Left hindlimb (tissue), 1 donor: ENCODE results near the gene TSSK2.

Experiments used
- DNase-seq: peaks from one replicate; pipeline ENCODE4 v3.0.0-alpha.2; 2018

TSSK2 gene

DNA sequence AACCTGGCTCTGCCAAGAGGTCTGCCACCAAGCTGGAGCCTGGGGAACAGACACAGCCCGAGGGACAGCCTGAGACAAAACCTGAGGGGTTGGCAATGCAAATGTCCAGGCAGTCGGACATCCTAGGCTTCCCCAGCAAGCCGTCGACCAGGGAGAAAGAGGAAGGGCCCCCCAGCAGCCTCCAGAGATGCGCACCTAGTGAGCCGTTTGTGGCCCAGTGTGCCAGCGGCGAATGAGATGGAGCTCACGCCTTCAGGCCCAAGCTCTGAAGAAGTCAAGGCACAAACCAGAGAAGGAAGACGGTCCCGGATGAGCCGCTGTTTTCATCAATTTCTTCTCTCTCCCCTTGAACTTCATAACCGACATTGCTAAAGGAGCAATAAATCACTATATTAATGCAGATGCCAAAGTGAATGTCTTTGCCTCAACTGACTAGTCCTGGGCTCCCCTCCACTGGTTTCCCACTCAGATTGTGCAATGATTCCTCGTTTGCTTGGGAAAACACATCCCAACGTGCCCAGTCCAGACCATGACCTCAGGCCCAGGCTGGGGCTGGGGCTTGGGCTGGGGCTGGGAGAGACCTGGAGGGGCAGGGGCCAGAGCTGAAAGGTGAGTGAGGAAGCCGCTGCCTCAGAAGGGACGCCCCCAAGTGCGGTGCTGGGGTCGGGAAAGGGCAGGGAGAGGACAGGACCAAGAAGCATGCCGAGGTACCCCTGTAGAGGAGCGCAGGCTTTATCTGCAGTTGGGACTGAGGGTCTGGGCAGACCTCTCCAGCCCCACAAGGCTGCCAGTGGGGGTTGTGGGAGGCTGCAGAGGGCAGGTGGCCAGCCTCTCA is 5.4 kb upstream of the TSSK2 start:
- no peak for DNase-seq

DNA sequence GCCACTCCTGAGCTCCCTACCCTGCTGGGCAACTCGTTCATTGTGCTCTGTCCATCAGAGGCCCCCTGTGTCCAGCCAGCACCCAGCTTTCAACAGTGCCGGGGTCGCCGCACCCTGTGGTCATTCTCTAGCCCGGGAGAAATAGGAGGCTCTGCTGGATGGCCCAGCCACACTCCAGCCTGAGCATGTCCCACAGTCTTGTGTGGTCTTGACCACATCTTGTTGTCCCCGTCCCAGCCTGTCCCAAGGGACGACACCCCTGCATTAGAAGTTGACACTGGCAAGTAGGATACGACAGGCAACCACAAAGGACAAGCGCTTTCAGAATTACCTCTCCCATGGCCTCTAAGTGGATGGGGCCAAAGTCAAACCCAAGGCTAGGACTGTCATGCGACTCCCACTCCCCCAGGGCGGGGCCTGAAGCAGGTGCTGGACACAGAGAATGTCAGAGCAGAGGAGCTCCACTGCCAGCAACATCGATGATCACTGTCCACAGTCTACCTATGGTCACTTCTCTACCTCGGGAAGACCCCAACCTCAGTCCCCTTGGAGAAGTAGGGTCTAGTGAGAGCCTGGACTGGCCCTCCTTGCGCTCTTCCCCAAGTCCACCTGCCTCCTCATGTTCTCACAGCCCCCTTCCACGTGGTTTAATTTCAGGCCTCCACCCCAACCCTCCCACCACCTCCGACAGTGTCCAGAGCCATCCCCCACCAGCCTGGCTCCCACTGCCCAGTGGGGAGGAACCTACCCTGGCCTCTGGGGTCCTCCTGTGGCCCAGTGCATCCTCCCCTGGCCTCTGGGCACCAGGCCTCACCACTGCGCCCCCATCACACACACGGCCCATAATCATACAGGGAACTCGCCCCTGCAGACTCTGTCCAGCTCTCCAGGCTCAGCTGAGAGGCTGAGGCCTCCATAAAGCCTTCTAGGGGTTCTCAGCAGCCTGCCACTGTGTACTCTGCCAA is 4.5 kb upstream of the TSSK2 start:
- DNase-seq, result no peak

DNA sequence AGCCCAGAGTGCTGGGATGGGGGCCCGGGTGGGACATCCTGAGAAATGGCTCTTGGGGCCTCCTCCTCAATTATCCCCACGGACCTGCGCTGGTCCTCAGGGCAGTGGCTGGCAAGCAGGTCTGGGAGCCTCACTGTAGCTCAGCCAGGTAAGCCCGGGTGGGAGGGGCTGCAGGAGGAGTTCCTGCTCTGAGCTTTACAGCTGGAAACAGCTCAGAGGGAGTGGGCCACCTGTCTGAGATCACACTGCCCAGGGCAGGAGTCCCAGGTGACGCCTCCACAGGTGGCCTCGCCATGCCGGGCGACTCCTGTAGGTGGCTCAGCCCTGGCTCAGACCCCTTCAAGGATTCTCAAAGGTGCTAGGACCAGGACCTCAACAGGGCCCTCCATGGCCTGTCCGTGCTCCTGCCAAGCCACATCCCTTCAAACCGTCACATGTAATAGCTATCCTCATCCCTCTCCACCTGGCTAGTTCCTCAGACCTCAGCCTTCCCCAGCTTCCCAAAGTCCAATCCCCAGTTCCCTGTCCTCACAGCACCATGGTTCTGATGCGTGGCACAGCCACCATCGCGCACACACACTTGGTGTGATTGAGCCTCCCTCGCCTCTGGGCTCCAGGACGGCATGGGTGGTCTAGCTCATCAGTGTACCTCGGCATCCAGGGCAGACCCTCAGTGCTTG is 3.6 kb upstream of the TSSK2 start:
- no peak for DNase-seq

DNA sequence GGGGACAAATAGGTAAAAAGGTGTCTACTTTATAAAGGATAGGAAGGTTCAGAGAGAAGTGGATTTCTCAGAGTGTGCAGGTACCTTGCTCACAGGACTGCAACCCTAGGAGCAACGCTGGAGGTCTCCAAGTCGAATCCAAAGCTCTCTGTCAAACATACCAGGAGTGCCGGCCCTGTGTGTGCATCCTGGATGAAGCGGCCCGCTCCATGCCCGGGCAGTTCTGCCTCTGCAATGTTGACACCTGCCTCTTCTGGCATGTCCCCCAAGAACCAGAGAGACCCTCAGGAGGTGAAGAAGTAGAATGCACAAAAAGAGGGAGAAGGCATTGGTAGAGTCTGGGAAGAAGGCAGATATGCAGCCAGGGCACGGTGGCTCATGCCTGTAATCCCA is 3.1 kb upstream of the TSSK2 start:
- no peak for DNase-seq

DNA sequence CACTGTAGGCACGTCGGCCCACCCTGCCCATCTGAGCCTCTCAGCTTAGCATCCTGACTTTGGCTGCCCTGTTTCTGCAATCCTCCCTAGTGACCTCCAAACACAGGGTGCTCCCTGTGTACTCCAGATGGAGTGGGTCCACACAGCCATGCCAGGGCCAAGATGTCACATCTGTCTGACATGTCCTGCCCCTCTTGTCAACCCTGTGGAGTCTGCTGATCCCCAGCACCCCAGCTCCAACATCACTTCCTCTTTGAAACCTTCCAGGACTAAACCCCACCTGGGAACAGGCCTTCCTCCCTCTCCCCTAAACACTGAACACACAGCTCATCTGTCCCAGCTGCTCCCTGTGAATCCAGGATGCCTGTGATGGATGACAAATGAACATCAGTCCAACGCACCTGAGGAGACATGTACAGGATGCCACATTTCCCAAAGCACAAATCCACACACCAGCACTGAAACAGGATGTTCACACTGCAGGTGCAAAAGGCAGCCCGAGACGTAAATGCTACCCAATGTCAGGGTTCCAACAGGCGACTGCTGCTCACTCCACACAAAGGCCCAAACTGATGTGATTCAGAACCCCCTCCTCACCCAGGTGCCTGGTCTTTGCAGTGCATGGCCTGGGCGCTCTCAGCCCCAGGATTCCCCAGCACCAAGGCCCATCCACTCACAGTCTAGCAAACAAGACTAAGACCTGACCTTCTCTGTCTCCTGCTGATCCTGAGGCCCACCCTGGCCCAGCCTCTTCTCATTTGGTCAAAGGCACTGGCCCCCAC is 2.0 kb upstream of the TSSK2 start:
- DNase-seq, result no peak

DNA sequence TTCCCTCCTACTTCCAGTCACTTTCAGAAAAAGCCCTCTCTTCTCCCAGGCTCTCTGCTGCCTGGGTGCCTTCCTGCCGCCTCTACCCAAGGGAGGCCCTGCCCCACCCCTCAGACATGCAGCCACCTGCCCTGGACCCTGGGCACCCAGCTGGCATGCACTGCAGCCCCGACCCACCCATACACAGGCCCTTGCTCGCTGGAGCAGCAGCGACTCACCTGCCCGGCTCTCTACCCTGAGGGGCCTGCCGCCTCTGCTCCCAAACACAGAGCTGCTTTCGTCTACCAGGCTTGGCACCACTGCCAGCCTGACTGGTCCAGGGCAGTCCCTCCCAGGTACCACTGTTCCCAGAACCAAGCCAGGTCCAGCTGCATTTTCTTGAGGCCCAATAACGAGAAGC is 1.2 kb upstream of the TSSK2 start:
- DNase-seq, result no peak

DNA sequence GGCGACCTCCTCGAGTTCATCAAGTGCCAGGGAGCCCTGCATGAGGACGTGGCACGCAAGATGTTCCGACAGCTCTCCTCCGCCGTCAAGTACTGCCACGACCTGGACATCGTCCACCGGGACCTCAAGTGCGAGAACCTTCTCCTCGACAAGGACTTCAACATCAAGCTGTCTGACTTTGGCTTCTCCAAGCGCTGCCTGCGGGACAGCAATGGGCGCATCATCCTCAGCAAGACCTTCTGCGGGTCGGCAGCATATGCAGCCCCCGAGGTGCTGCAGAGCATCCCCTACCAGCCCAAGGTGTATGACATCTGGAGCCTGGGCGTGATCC is 542 bp downstream of the TSSK2 start:
- no peak for DNase-seq

DNA sequence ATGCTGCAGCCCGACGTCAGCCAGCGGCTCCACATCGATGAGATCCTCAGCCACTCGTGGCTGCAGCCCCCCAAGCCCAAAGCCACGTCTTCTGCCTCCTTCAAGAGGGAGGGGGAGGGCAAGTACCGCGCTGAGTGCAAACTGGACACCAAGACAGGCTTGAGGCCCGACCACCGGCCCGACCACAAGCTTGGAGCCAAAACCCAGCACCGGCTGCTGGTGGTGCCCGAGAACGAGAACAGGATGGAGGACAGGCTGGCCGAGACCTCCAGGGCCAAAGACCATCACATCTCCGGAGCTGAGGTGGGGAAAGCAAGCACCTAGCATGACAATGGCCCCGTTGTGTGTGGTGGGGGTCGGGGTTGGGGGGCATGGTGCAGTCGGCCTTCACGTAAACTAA is 1.0 kb downstream of the TSSK2 start:
- DNase-seq, result no peak

DNA sequence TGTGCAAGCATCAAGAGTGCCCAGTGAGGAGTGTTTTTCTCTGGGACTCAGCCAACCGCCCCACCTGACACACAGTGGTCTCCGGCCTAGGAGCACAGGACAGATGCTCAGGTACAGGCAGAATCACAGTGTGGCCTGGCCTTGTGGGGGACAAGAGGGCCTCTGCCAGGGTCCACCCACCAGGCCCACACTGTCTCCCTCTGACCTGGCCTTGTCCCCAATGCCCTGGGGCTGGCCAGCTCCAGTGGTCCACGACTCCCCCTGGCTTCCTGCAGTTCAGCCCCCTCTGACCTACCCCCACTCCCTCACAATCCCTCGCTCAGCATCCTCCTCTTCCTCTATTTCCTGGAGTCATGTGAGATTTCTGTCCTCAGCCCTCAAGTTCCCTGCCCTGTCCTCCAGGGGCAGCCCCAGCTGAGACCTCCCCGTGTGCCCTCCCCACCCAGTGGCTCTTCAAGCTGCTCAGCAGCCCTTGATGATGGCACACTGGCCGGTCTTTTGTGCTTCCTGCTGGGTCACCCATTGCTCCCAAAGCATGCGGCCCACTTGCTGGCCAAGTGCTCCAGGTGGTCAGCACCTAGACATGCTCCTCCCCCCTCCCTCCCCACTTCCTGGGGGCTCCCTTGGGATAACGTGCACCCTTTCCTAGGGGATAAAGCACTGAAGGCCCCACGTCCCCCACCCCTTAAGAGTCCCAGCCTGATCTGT is 1.7 kb downstream of the TSSK2 start:
- DNase-seq, result no peak

DNA sequence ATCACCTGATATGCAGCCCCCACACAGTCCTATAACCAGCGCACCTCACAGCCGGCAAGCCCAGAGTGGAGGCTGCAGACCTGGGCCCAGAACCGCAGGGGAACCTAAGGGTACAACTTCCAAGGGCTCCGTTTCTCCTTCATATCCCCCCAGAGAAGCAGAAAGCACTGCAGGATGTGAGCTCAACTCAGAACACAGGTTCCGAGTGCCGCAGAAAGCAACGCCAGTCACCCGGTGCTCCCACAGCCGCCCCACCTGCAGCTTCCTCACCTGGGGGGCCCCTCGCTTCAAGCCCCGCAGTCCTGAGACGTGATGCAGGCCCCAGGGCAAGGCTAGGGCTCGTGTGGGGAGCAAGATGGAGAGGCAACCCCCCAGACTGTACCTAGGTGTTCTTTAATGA is 2.5 kb downstream of the TSSK2 start:
- no peak for DNase-seq

DNA sequence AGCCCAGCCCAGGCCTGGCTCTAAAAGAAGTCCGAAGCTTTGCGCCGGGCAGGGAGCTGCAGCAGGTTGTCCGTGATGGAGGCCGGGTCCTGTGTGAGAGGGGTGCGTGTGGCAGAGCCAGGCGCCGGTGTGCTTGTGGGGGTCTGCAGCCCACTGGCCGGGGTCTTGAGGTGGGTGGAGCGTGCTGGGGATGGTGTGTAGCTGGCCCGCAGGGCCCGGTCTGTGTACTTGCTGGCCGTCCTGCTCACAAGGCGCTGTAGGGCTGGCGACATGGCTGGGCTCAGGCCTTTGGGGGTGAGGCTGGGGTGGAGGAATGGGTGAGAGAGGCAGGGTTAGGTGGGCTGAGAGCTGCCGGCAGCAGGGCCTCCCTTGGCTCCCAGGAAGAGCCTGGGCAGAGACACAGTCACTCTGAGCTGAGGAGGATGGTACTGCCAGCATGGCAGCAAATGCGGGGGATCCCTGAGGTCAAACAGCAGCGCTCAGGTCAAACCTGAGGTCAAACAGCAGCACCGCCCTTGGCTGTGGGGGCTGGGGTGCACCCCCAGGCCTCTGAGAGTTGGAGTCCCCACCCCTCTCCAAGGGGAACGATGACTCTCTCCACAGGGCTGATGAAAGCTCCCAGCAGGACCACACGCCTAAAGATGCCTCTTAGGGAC is 3.2 kb downstream of the TSSK2 start:
- no peak for DNase-seq

DNA sequence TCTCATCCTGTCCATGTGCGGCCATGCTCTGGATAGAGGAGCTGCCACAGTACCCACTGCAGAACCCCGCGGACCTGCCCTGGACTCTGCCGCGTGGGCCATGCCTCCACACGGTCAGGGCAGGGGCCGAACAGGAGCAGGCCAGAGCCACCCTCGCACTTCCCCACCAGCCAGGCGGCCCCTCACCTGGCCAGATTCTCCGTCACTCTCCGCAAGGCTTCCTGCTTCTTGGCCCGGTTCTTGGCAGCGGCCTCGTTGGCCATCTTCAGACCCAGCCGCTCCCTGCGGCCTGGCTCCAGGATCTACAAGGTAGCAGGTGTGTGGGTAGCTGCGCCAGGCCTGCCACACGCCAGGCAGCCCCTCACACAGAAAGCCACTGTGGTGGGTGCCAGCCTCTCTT is 3.8 kb downstream of the TSSK2 start:
- DNase-seq, result no peak

DNA sequence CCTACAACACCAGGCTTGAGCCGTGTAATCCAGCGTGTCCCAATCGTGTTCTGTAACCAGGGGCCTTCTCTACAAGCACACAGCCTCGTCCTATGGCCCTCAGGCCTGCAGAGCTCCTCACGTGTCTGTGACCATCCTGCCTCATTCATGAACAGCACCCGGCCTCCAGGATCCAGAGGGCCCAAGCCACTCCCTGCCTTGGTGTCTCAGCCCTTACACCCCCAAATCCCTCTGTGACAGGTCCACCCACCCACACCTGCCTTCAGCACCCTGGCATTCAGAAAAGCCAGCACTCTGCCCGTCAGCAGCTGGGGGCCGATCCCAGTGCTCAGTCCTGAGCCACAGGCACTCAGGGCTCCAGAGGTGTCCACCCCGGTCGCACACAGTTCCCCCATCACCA is 5.8 kb downstream of the TSSK2 start:
- no peak for DNase-seq

DNA sequence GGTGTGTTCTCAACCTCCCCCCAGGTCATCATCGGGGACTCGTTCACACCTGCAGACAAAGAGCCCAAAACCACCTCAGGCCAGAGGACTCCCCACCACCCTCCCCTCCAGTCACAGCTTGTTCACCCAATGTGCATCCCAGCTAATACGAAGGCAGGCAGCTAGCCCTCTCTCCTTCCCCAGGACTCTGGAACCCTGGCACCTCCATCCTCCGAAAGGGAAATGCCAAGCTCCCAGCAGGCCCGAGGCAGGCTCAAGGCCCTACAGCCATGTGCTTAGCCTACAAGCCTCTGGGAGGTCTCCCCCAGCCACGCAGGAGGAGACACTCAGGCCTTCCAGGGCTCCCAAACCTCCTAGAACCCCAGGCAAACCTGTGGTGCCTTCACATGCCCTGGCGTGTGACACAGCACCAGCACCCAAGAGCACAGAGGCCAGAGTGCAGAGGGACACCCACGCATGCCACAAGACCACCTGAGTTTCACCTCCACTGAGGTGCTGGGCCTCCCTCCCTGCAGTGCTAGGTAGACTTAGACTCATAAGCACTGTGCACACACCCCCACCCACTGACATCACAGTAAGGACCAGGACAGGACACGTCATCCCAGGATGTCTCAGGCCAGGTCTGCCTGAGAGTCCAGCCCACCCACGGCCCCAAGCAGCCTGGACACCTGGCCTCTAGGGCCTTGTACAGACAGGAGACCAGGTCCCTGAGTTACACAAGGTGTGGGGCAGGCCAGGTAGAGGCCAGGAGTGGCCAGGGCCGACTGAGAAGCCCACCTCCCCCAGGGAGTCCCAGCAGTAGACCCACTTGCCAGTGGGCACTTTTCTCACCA is 6.5 kb downstream of the TSSK2 start:
- no peak for DNase-seq

DNA sequence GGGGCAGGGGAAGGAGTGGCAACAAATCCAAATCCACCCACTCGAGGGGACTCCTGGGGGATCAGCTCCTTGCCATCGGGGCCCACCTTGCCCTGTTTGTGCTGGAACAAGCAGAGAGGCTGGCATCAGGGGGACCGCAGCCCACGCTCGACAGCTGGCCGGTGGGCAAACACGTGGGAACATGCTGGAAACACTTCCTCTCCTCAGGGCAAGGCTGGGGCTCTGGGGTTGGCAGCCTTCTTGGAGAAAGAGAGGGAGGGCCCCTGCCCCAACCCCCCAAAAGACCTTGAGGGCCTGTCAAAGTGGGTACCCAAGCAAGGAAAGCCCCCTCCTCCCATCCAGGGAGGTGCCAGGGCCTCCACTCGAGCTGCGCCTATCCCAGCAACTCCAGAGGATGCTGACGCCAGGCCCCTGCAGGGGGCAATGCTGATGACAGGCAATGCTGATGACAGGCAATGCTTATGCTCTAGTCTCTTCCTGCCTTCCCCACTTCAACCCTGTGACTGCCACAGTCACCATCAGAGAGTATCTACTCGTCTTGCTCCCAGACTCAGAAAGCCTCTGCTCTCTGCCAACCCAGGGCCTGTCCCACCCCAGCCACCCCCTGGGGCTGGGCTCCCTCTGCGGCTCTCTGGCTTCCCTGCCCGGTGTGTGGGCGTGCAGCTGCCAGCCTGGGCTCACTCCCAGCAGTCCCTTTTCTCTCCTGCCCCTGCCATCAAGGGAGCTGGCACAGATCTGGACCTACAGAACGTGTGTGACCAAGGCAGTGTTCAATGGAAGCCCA is 7.3 kb downstream of the TSSK2 start:
- no peak for DNase-seq

DNA sequence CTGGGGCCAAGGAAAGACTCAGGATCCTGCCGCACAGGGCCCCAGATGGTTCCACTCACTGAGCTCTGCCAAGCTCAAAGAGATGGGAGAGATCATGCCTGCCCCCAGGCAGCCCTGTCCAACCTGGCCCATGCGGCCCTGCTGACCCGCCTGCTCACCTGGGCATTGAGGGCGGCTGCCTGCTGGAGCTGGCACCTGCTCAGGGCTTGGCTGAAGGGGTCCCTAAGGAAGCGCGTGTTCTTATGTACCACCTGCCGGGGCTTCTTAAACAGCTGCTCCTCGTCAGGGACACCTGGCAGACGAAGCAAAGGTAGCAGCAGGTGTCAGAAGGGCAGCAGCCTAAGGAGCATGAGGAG is 7.9 kb downstream of the TSSK2 start:
- no peak for DNase-seq

DNA sequence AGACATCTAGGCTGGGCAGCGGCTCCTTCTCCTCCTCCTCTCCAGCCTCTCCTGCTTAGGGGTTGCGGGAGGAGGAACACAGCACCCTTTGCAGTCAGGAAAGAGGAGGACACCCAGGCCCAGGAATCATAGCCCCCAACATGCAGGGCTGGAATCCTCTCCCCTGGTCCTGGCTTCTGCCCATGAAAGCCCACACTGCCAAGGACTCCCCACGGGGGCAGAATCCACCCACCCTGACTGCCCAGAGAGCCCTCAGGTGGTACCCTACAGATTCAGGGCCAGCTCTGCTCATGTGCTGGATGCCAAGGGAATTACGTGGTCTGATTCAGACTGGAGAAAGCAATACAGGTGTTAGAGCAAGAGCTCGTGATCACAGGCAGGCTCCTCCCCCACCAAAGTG is 8.9 kb downstream of the TSSK2 start:
- DNase-seq, result no peak

DNA sequence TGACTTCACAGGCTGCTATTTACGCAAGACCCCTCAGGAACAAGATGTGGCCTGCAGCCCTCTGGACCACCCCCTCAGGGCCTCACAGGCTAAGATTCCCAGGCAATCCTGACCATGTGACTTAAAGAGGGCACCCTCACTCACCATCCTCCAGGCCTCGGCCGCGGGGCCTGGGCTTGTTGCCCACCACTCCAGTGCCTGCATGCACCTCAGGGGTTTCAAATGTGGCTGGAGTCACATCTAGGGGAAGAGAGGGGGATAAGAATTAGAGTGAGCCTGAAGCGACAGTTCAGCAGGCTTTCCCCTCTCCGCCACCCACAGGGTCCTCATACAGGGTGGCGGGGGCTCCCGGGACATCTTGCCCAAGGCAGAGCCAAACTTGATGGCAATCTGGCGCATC is 11.3 kb downstream of the TSSK2 start:
- DNase-seq, result no peak

DNA sequence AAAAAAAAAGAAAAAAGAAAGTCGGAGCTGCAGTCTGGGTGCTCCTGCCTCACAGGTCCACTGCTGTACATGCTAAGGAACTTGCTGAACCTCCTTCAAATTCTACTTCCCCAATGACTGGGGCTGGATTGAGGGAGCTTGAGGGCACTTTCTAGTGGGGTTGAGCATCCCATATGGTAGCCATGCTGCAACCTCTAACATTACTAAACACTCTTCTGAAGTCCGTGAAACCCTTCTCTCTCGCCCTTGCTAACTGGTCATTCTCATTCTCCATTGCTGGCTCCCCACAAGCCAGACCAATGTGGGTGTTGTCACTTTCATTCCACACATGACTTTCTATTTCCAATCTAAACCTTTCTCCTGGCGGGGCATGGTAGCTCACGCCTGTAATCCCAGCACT is 12.1 kb downstream of the TSSK2 start:
- DNase-seq, result no peak

DNA sequence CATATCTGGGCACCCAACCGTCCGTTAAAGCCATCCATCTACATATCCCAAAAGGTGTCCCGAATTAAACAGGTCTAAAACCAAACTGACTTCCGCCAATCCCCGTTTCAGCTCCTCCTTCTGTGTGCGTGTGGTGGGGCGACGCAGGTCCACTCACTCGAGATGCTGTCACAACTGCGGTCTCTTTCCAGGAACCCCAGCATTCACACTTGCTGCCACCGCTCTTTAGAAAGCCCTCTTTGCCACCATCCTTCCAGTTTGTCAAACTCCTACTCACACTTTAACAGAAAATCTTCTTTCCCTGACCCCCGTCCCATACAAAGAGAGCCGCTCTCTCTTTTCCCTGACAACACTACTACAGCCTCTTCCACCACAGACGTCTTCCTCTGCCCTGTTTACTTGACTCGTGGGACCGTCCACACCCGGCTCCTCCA is 12.9 kb downstream of the TSSK2 start:
- DNase-seq, result no peak
